Bronchial epithelial cell (primary cell): ENCODE results near the gene PSMD3. TPM values are rescaled to one million over a fixed set of nuclear protein-coding genes. Genes with fewer than 3 reads are reported as not detected.
"Not testable (repeated sequence)": the region's sequence is repeated elsewhere in the genome, so short reads cannot be mapped to it uniquely, and the experiment has no call there.

Source experiments
- DNase-seq: peaks from one replicate; pipeline ENCODE4 v3.0.0-alpha.2; 2010; ENCODE audit warnings: low read depth
- FAIRE-seq: peaks from 2 replicates; lab custom pipeline; 2011; peaks lifted over from hg19 to GRCh38; lab: Jason Lieb, UNC
- H3K27me3 ChIP-seq: 2 replicates; pipeline ENCODE4 v1.5.1; 2011; ENCODE audit warnings: low read length; ENCODE audit not compliant: control insufficient read depth, insufficient read depth
- H3K36me3 ChIP-seq: 2 replicates; pipeline ENCODE4 v1.5.1; 2011; ENCODE audit warnings: low read length; ENCODE audit not compliant: control insufficient read depth, insufficient read depth
- H3K4me3 ChIP-seq: 2 replicates; pipeline ENCODE4 v1.5.1; 2011; ENCODE audit warnings: mild to moderate bottlenecking, low read depth, low read length, control low read depth
- CTCF ChIP-seq: IDR thresholded peaks from 2 replicates; pipeline ENCODE4 v1.5.1; 2011; ENCODE audit warnings: mild to moderate bottlenecking, moderate library complexity, low read length, control low read depth, inconsistent platforms; ENCODE audit not compliant: insufficient read depth, severe bottlenecking
- total RNA-seq: library from RNA; depleted of rRNA; stranded (reverse); fragments of >200 nt; gene quantifications from 2 replicates; pipeline ENCODE4 v1.2.1, GENCODE V29; 2014

PSMD3 gene
- total RNA-seq, 1 donor from 2014 or later: 79.8 TPM

- no peak for TF ChIP-seq CTCF
- no peaks in the 10 kb centered on the region for H3K27me3 ChIP-seq
- no peak for FAIRE-seq
- H3K36me3 ChIP-seq: peaks cover 14% of the 10 kb centered on the region
- H3K4me3 ChIP-seq: no peak overlapping the region
- DNase-seq: no peak
These were observed 18.5 kb downstream of the PSMD3 start for GRCh38 chr17:39999067-39999466.

GRCh38 chr17:40000161-40000560 is 19.6 kb downstream of the PSMD3 start:
- FAIRE-seq (no peak), DNase-seq (no peak)

DNA sequence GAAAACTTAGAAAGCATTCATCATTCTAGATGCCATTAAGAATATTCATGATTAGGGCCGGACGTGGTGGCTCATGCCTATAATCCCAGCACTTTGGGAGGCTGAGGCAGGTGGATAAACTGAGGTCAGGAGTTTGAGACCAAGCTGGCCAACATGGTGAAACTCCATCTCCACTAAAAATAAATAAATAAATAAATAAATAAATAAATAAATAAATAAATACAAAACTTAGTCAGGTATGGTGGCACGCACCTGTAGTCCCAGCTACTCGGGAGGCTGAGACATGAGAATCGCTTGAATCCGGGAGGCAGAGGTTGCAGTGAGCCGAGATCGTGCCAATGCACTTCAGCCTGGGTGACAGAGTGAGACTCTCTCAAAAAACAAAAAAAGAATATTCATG is 20.7 kb downstream of the PSMD3 start:
- not testable (repeated sequence) for H3K36me3 ChIP-seq, H3K4me3 ChIP-seq, DNase-seq, FAIRE-seq, H3K27me3 ChIP-seq

More at GRCh38 chr17:40000161-40000560, 19.6 kb downstream of the PSMD3 start:
- Histone ChIP-seq H3K27me3 (no peaks in the 10 kb centered on the region), H3K36me3 (peaks cover 11% of the 10 kb centered on the region), H3K4me3 (no peak overlapping the region)
- no peak for TF ChIP-seq CTCF

- H3K36me3 ChIP-seq: no peaks in the 10 kb centered on the region
- no peaks in the 10 kb centered on the region for H3K27me3 ChIP-seq
- TF ChIP-seq CTCF: no peak
- H3K4me3 ChIP-seq: no peak overlapping the region
- DNase-seq (no peak), FAIRE-seq (no peak)
These were observed 23.5 kb downstream of the PSMD3 start for GRCh38 chr17:40004072-40004471.

DNA sequence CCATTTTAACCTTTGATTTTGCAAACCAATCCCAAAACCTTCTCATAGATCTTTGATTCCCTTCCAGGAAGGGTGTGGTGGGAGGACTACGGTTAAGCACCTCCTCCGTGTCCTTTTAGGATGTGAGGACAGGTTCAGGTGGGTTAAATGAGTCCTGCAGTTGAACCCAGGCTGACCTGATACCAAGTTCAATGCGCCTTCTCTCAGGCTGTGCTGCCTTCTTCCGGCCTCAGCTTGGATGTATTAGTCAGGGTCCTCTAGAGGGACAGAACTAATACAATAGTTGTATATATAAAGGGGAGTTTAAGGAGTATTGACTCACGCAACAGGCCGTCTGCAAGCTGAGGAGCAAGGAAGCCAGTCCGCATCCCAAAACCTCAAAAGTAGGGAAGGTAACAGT is 24.1 kb downstream of the PSMD3 start:
- no peaks in the 10 kb centered on the region for H3K36me3 ChIP-seq
- TF ChIP-seq CTCF: no peak
- FAIRE-seq (no peak), DNase-seq (no peak)
- no peaks in the 10 kb centered on the region for H3K27me3 ChIP-seq
- no peak overlapping the region for H3K4me3 ChIP-seq

DNA sequence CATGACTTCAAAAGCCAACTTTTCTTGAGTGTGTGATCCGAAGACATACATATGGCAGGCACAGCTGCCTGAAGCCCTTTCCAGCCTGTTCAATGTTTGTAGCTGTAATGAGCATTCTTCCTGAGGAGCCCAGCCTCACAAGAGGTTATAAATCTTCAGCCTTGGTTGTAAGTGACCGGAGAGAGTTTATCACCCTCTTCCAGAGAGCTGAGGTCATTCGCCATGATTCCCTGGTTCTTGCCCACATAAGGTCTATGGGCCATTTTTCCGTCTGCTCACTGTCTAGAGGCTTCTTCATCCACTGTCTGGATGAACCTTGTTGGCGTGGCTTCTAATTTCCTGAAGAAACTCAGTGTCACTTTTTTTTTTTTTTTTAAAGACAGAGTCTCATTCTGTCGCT is 24.9 kb downstream of the PSMD3 start:
- no peaks in the 10 kb centered on the region for H3K36me3 ChIP-seq
- no peaks in the 10 kb centered on the region for H3K27me3 ChIP-seq
- TF ChIP-seq CTCF: no peak
- DNase-seq: no peak
- no peak overlapping the region for H3K4me3 ChIP-seq
- FAIRE-seq: no peak

- not testable (repeated sequence) for H3K27me3 ChIP-seq, H3K36me3 ChIP-seq, DNase-seq, FAIRE-seq, H3K4me3 ChIP-seq
These were observed 30.4 kb downstream of the PSMD3 start for GRCh38 chr17:40010946-40011500.

DNA sequence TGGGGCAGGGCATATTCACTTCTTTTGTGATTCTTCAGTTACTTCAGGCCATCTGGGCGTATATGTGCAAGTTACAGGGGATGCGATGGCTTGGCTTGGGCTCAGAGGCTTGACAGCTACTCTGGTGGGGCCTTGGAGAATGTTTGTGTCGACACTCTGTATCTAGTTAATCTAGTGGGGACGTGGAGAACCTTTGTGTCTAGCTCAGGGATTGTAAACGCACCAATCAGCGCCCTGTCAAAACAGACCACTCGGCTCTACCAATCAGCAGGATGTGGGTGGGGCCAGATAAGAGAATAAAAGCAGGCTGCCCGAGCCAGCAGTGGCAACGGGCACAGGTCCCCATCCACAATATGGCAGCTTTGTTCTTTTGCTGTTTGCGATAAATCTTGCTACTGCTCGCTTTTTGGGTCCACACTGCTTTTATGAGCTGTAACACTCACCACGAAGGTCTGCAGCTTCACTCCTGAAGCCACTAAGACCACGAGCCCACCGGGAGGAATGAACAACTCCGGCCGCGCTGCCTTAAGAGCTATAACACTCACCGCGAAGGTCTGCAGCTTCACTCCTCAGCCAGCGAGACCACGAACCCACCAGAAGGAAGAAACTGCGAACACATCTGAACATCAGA is 31.5 kb downstream of the PSMD3 start:
- H3K27me3 ChIP-seq, FAIRE-seq, H3K36me3 ChIP-seq, H3K4me3 ChIP-seq, DNase-seq: not testable (repeated sequence)
